Type B pancreatic cell (in vitro differentiated cells): ENCODE data around the gene USP27X. TPM values are rescaled to one million over a fixed set of nuclear protein-coding genes. Genes with fewer than 3 reads are reported as not detected.

ENCODE experiments used
- DNase-seq: peaks from one replicate; pipeline ENCODE4 v3.0.0; 2021; ENCODE audit warnings: mixed read lengths; ENCODE audit not compliant: unreplicated experiment; ENCODE audit errors: extremely low spot score
- H3K27ac Mint-ChIP-seq: 2 replicates; pipeline ENCODE4 v1.8.0; 2021; ENCODE audit warnings: mild to moderate bottlenecking, mixed read lengths
- H3K27me3 Mint-ChIP-seq: 2 replicates; pipeline ENCODE4 v1.8.0; 2021; ENCODE audit warnings: mixed read lengths
- H3K36me3 Mint-ChIP-seq: 2 replicates; pipeline ENCODE4 v1.8.0; 2021; ENCODE audit warnings: mixed read lengths
- H3K4me1 Mint-ChIP-seq: one replicate; pipeline ENCODE4 v1.8.0; 2021; ENCODE audit warnings: mixed read lengths; ENCODE audit not compliant: unreplicated experiment
- H3K4me3 Mint-ChIP-seq: 2 replicates; pipeline ENCODE4 v1.8.0; 2021; ENCODE audit warnings: mild to moderate bottlenecking, mixed read lengths
- H3K9me3 Mint-ChIP-seq: 2 replicates; pipeline ENCODE4 v1.8.0; 2021; ENCODE audit warnings: mixed read lengths
- total RNA-seq: library from RNA; stranded (reverse); gene quantifications from 2 replicates; pipeline ENCODE4 v1.2.1, GENCODE V29; 2021; ENCODE audit warnings: low replicate concordance
- TF ChIP-seq, protein P1 (sequence below): fragments of 200-600 bp; sonication (generic); conservative IDR thresholded peaks from 2 replicates; pipeline ENCODE4 v1.5.0; 2021; ENCODE audit warnings: antibody characterized with exemption, mild to moderate bottlenecking

The USP27X gene
- total RNA-seq, 1 donor from 2014 or later, result 7.8 TPM

DNA sequence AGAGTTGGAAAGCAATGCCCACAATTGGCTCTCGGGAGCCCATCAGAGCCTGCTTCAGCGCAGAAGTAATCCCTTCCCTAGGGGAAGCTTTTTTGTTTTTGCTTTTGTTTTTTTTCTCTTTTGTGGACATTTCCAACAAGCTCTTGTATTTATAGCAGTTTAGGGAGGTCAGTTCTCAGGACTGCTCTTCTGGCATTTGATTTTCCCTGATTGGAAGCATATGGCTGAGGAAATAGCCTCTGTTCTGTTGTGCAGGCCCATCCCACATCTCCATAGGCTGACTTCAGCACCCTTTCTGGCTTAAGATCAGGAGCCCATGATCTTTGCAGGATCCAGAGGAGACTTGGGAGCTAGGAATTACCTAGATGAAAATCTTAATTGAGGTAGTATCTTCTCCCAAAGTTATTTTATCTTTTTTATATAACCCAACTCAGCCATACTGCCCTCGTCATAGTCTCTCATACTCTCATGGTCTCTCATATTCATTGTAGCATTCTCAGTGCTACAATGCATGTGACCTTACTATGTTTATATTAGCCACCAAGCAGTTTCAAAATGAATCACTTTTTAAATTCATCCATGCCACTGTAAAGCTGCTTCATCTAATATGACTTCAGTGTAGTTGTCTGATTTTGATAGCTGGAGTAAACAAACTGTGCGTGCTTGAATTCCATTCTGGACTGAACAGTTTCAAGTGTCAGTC lies 33.4 kb upstream of the USP27X start:
- no peaks in the 10 kb centered on the region for H3K9me3 Mint-ChIP-seq
- no peaks in the 10 kb centered on the region for H3K27me3 Mint-ChIP-seq
- H3K4me1 Mint-ChIP-seq, result peaks cover 6% of the 10 kb centered on the region
- no peak overlapping the region for H3K27ac Mint-ChIP-seq
- DNase-seq, result no peak
- H3K4me3 Mint-ChIP-seq, result no peak overlapping the region
- TF ChIP-seq, protein P1, sequence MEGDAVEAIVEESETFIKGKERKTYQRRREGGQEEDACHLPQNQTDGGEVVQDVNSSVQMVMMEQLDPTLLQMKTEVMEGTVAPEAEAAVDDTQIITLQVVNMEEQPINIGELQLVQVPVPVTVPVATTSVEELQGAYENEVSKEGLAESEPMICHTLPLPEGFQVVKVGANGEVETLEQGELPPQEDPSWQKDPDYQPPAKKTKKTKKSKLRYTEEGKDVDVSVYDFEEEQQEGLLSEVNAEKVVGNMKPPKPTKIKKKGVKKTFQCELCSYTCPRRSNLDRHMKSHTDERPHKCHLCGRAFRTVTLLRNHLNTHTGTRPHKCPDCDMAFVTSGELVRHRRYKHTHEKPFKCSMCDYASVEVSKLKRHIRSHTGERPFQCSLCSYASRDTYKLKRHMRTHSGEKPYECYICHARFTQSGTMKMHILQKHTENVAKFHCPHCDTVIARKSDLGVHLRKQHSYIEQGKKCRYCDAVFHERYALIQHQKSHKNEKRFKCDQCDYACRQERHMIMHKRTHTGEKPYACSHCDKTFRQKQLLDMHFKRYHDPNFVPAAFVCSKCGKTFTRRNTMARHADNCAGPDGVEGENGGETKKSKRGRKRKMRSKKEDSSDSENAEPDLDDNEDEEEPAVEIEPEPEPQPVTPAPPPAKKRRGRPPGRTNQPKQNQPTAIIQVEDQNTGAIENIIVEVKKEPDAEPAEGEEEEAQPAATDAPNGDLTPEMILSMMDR, result no peak
- H3K36me3 Mint-ChIP-seq, result no peaks in the 10 kb centered on the region

GRCh38 chrX:49846522-49846921 lies 32.8 kb upstream of the USP27X start:
- TF ChIP-seq, protein P1, result no peak
- Mint-ChIP-seq H3K4me1 (peaks cover 6% of the 10 kb centered on the region), H3K36me3 (no peaks in the 10 kb centered on the region), H3K27ac (no peak overlapping the region), H3K9me3 (no peaks in the 10 kb centered on the region), H3K4me3 (no peak overlapping the region), H3K27me3 (no peaks in the 10 kb centered on the region)
- DNase-seq, result no peak

- peaks cover 6% of the 10 kb centered on the region for H3K4me1 Mint-ChIP-seq
- H3K27me3 Mint-ChIP-seq, result no peaks in the 10 kb centered on the region
- no peak overlapping the region for H3K27ac Mint-ChIP-seq
- no peaks in the 10 kb centered on the region for H3K9me3 Mint-ChIP-seq
- TF ChIP-seq, protein P1, result no peak
- H3K4me3 Mint-ChIP-seq, result no peak overlapping the region
- no peak for DNase-seq
- no peaks in the 10 kb centered on the region for H3K36me3 Mint-ChIP-seq
These were observed 31.0 kb upstream of the USP27X start for GRCh38 chrX:49848275-49848674.

GRCh38 chrX:49850028-49850427 lies 29.3 kb upstream of the USP27X start:
- no peaks in the 10 kb centered on the region for H3K27me3 Mint-ChIP-seq
- peaks cover 6% of the 10 kb centered on the region for H3K4me1 Mint-ChIP-seq
- no peak for DNase-seq
- H3K4me3 Mint-ChIP-seq, result no peak overlapping the region
- no peaks in the 10 kb centered on the region for H3K9me3 Mint-ChIP-seq
- no peaks in the 10 kb centered on the region for H3K36me3 Mint-ChIP-seq
- TF ChIP-seq, protein P1, result no peak
- no peak overlapping the region for H3K27ac Mint-ChIP-seq

DNA sequence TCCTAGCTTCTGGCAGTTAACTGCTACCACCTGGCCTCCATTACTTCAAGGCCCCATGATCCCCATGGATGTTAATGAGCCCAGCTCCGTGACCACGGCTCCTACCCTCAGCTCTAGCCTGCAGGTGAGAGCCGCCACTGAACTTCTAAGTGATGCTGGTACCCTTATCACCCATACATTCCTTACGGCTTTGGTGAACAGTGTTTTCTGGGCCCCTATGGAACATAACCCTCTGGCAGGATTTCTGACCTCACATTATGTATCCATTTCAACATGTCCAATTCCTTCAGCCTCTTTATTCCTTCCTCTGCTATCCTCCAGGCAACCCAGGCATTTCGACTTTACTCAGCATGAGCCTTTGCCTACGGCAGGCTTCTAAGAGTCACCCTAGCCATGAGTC lies 25.6 kb upstream of the USP27X start:
- TF ChIP-seq, protein P1, result no peak
- Mint-ChIP-seq H3K4me3 (no peak overlapping the region), H3K4me1 (no peaks in the 10 kb centered on the region), H3K9me3 (peaks cover 5% of the 10 kb centered on the region), H3K27me3 (no peaks in the 10 kb centered on the region), H3K36me3 (no peaks in the 10 kb centered on the region), H3K27ac (no peak overlapping the region)
- no peak for DNase-seq

- Mint-ChIP-seq H3K27ac (peak overlapping the region; percentile 18), H3K9me3 (peaks cover 12% of the 10 kb centered on the region)
These were observed 22.5 kb upstream of the USP27X start for GRCh38 chrX:49856819-49857218.

More at GRCh38 chrX:49856819-49857218, 22.5 kb upstream of the USP27X start:
- TF ChIP-seq, protein P1, result no peak
- H3K27me3 Mint-ChIP-seq, result no peaks in the 10 kb centered on the region
- no peaks in the 10 kb centered on the region for H3K36me3 Mint-ChIP-seq
- H3K4me3 Mint-ChIP-seq, result no peak overlapping the region
- DNase-seq, result no peak
- H3K4me1 Mint-ChIP-seq, result peaks cover 5% of the 10 kb centered on the region
